ENCODE results near the gene RRP1. TPM values are rescaled to one million over a fixed set of nuclear protein-coding genes. Genes with fewer than 3 reads are reported as not detected.

RRP1 gene
- total and polyA plus RNA-seq, 9 of the 15 experiments (the other 6 are each of a cell fraction or from before 2014, with no cell fraction given), result 0.89 to 105 (median 51.6) TPM

- TF ChIP-seq STAT6 (CRISPR knock-in tag; IDR thresholded peaks at IDR 0.05), result 0 out of 2 replicates have a peak, but pooled peaks have one; percentile 36
- TF ChIP-seq POLR2G (IDR thresholded peaks at IDR 0.05; ENCODE audit: low read depth, low read length), result peak; percentile 59
- peak; percentile 50; the same call in 1 of the 2 replicates for TF ChIP-seq MYNN (IDR thresholded peaks at IDR 0.05)
- TF ChIP-seq MYNN (CRISPR knock-in tag; IDR thresholded peaks at IDR 0.05), result no peak
- 0 out of 2 replicates have a peak, but pooled peaks have one; percentile 8 for TF ChIP-seq PKNOX1 (IDR thresholded peaks at IDR 0.05)
- TF ChIP-seq TAF15 (IDR thresholded peaks at IDR 0.05; ENCODE audit: low read depth, low read length), result 0 out of 2 replicates have a peak, but pooled peaks have one; percentile 57
- no peak for TF ChIP-seq PBX2 (CRISPR knock-in tag; IDR thresholded peaks at IDR 0.05; ENCODE audit: low read depth)
- 0 out of 2 replicates have a peak, but pooled peaks have one; percentile 10 for TF ChIP-seq PBX2 (tag; conservative IDR thresholded peaks at IDR 0.05; ENCODE audit: low read depth)
Measured at GRCh38 chr21:43806017-43806710, 16.8 kb downstream of the RRP1 start (continued).

Measured in K562 (cell line).